HCT116 (cell line): ENCODE data around the gene CSGALNACT2. TPM values are rescaled to one million over a fixed set of nuclear protein-coding genes. Genes with fewer than 3 reads are reported as not detected.

Experiments used
- ATAC-seq: fragments of 200-7000 bp; cut with Tn5 transposase; 2 replicates; pipeline ENCODE4 v1.9.1; 2020; ENCODE audit warnings: mild to moderate bottlenecking, moderate library complexity
- BruUV-seq: library from RNA; stranded (reverse); fragments of 400-500 nt; replicated peaks from 2 replicates; lab custom pipeline; 2021; lab: Mats Ljungman, UMichigan
- CTCF ChIA-PET: fragments of 300-600 bp; sonication (Branson Sonifier 250); formaldehyde crosslinking; loops from one replicate; lab custom pipeline; 2021; ENCODE audit warnings: antibody characterized with exemption; lab: Charles Lee
- POLR2A ChIA-PET: fragments of 300-600, 350-600 bp; sonication (Branson Sonifier 250); formaldehyde crosslinking; loops from one replicate; lab custom pipeline; 2021; ENCODE audit warnings: antibody characterized with exemption; lab: Charles Lee
- RAD21 ChIA-PET, 2 experiments: fragments of 300-600 bp; sonication (Branson Sonifier 250); formaldehyde crosslinking; loops; one replicate each; lab custom pipeline; 2023; ENCODE audit warnings: low total read pairs in 2 of 2; ENCODE audit not compliant: uncharacterized antibody in 2 of 2, unreplicated experiment in 2 of 2, low non-redundant PET in 1 of 2; lab: Charles Lee
- DNase-seq: peaks from one replicate; pipeline ENCODE4 v3.0.0-alpha.2; 2010; ENCODE audit warnings: low read depth, low spot score
- H2AFZ ChIP-seq: fragments of 200-600 bp; shearing (Covaris generic), sonication (generic); 2 replicates; pipeline ENCODE4 v1.6.1; 2017; ENCODE audit warnings: low read depth, mixed run types, mixed read lengths, antibody characterized with exemption, low read length; ENCODE audit not compliant: poor library complexity, severe bottlenecking
- H3K27ac ChIP-seq: 2 replicates; pipeline ENCODE4 v1.5.1; 2012; ENCODE audit warnings: low read depth, low read length
- H3K27me3 ChIP-seq: fragments of 200-600 bp; sonication (generic); 2 replicates; pipeline ENCODE4 v1.6.1; 2016; ENCODE audit warnings: mixed run types, low read length, mixed read lengths; ENCODE audit not compliant: insufficient read depth
- H3K36me3 ChIP-seq, 2 experiments: fragments of 200-500 bp in 1 of 2; fragments of 200-600 bp in 1 of 2; sonication (Bioruptor generic) in 1 of 2; sonication (generic) in 1 of 2; 2 replicates each; pipeline versions ENCODE4 v1.5.1 to v1.6.1; 2014 to 2016; ENCODE audit warnings: low read length in 2 of 2, inconsistent platforms in 1 of 2, mixed read lengths in 1 of 2, mixed run types in 1 of 2; ENCODE audit not compliant: insufficient read depth in 2 of 2, control insufficient read depth in 1 of 2
- H3K4me1 ChIP-seq, 2 experiments: fragments of 200-600 bp in 1 of 2; sonication (generic) in 1 of 2; 2 replicates each; pipeline versions ENCODE4 v1.5.1 to v1.6.1; 2012 to 2017; ENCODE audit warnings: low read length in 2 of 2, inconsistent platforms in 1 of 2, mild to moderate bottlenecking in 1 of 2, mixed read lengths in 1 of 2, mixed run types in 1 of 2, moderate library complexity in 1 of 2; ENCODE audit not compliant: insufficient read depth in 2 of 2, control insufficient read depth in 1 of 2
- H3K4me2 ChIP-seq: fragments of 200-600 bp; sonication (generic); 2 replicates; pipeline ENCODE4 v1.6.1; 2017; ENCODE audit warnings: mixed run types, low read length, mixed read lengths
- H3K4me3 ChIP-seq, 2 experiments: fragments of 200-600 bp in 1 of 2; sonication (generic) in 1 of 2; replicated peaks in 1 of 2; 2 replicates each; pipeline ENCODE4 v1.5.1; 2011 to 2016; ENCODE audit warnings: low read length in 2 of 2, control low read depth in 1 of 2, low read depth in 1 of 2, mild to moderate bottlenecking in 1 of 2, mixed read lengths in 1 of 2, mixed run types in 1 of 2
- H3K79me2 ChIP-seq: fragments of 200-600 bp; sonication (generic); 2 replicates; pipeline ENCODE4 v1.6.1; 2017; ENCODE audit warnings: mild to moderate bottlenecking, mixed run types, low read length, moderate library complexity, mixed read lengths; ENCODE audit not compliant: insufficient read depth
- H3K9ac ChIP-seq: fragments of 200-600 bp; sonication (generic); 2 replicates; pipeline ENCODE4 v1.6.1; 2016; ENCODE audit warnings: low read length, mixed read lengths
- H3K9me2 ChIP-seq: fragments of 200-600 bp; sonication (generic), shearing (Covaris generic); 2 replicates; pipeline ENCODE4 v1.6.1; 2017; ENCODE audit warnings: mixed run types, mild to moderate bottlenecking, moderate library complexity; ENCODE audit not compliant: insufficient read depth
- H3K9me3 ChIP-seq, 2 experiments: fragments of 200-500 bp in 1 of 2; fragments of 200-600 bp in 1 of 2; sonication (Bioruptor generic) in 1 of 2; sonication (generic) in 1 of 2; 2 replicates each; pipeline ENCODE4 v1.6.1; 2014 to 2017; ENCODE audit warnings: low read length in 2 of 2, mixed read lengths in 2 of 2, inconsistent platforms in 1 of 2, low read depth in 1 of 2, mild to moderate bottlenecking in 1 of 2, mixed run types in 1 of 2, moderate library complexity in 1 of 2; ENCODE audit not compliant: control insufficient read depth in 1 of 2, insufficient read depth in 1 of 2
- H4K20me1 ChIP-seq: fragments of 200-600 bp; sonication (generic), shearing (Covaris generic); 2 replicates; pipeline ENCODE4 v1.6.1; 2017; ENCODE audit warnings: mixed run types, mild to moderate bottlenecking, moderate library complexity; ENCODE audit not compliant: insufficient read depth
- CEBPB ChIP-seq: IDR thresholded peaks from 2 replicates; pipeline ENCODE4 v1.6.1; 2012; ENCODE audit warnings: low read depth
- CTCF ChIP-seq, 3 experiments: fragments of 200-600 bp in 1 of 3; sonication (generic) in 1 of 3; IDR thresholded peaks in 2 of 3; conservative IDR thresholded peaks in 1 of 3; 2 replicates each; pipeline ENCODE4 v1.5.1; 2012 to 2017; ENCODE audit warnings: low read depth in 2 of 3, low read length in 2 of 3, antibody characterized with exemption in 1 of 3, borderline replicate concordance in 1 of 3, control low read depth in 1 of 3, mild to moderate bottlenecking in 1 of 3, mixed read lengths in 1 of 3, mixed run types in 1 of 3, moderate library complexity in 1 of 3; ENCODE audit not compliant: insufficient read depth in 1 of 3
- EGR1 ChIP-seq: IDR thresholded peaks from 2 replicates; pipeline ENCODE4 v1.6.1; 2012; ENCODE audit warnings: low read depth
- ELF1 ChIP-seq: IDR thresholded peaks from 2 replicates; pipeline ENCODE4 v1.6.1; 2012; ENCODE audit warnings: low read depth, borderline replicate concordance
- EZH2 ChIP-seq: fragments of 200-600 bp; sonication (generic); IDR thresholded peaks from 2 replicates; pipeline ENCODE4 v1.6.1; 2017; ENCODE audit warnings: antibody characterized with exemption, mixed run types
- FOSL1 ChIP-seq: IDR thresholded peaks from 2 replicates; pipeline ENCODE4 v1.6.1; 2012; ENCODE audit warnings: low read depth
- JUND ChIP-seq: IDR thresholded peaks from 2 replicates; pipeline ENCODE4 v1.6.1; 2012
- POLR2A ChIP-seq: IDR thresholded peaks from 2 replicates; pipeline ENCODE4 v1.7.0; 2011; ENCODE audit warnings: borderline replicate concordance; ENCODE audit not compliant: insufficient read depth, insufficient read length; ENCODE audit errors: extremely low read depth
- POLR2AphosphoS5 ChIP-seq: IDR thresholded peaks from 2 replicates; pipeline ENCODE4 v1.6.1; 2011; ENCODE audit warnings: mild to moderate bottlenecking, low read depth, low read length, moderate library complexity
- RAD21 ChIP-seq: IDR thresholded peaks from 2 replicates; pipeline ENCODE4 v1.6.1; 2012; ENCODE audit warnings: low read depth, mild to moderate bottlenecking
- SRF ChIP-seq: IDR thresholded peaks from 2 replicates; pipeline ENCODE4 v1.6.1; 2012; ENCODE audit warnings: low read depth
- ZFX ChIP-seq: fragments of 450-650 bp; IDR thresholded peaks from 2 replicates; pipeline ENCODE4 v1.6.1; 2017
- intact Hi-C: fragments of 100-400 bp; cut with micrococcal nuclease; formaldehyde crosslinking; loops from 2 replicates; pipeline ENCODE4 v1.10.0; 2022
- total RNA-seq: library from RNA; stranded (reverse); gene quantifications from one replicate; pipeline ENCODE4 v1.2.1, GENCODE V29; 2021; ENCODE audit not compliant: unreplicated experiment
- TF ChIP-seq, protein P1 (sequence below): IDR thresholded peaks from 2 replicates; pipeline ENCODE4 v1.6.1; 2012
- TF ChIP-seq, protein P2 (sequence below): IDR thresholded peaks from 2 replicates; pipeline ENCODE4 v1.6.1; 2012
- TF ChIP-seq, protein P3 (sequence below): IDR thresholded peaks from 2 replicates; pipeline ENCODE4 v1.6.1; 2012; ENCODE audit warnings: low read depth

The CSGALNACT2 gene
- total RNA-seq, 1 experiment from 2014 or later, result 9.9 TPM

GRCh38 chr10:43126759-43127424, 11.4 kb upstream of the CSGALNACT2 start:
- ATAC-seq (no peak), DNase-seq (no peak)
- Histone ChIP-seq H3K9me3 (no peaks in the 10 kb centered on the region), H3K79me2 (no peaks in the 10 kb centered on the region), H3K4me3 (no peak overlapping the region), H3K27me3 (no peaks in the 10 kb centered on the region), H4K20me1 (no peaks in the 10 kb centered on the region), H3K4me1 (peaks cover 10 to 14% of the 10 kb centered on the region in 2 experiments), H3K4me2 (no peak overlapping the region), H3K36me3 (no peaks in the 10 kb centered on the region), H2AFZ (no peak overlapping the region), H3K9ac (no peak overlapping the region), H3K27ac (no peak overlapping the region), H3K9me2 (no peaks in the 10 kb centered on the region)
- RAD21 ChIA-PET, result no interaction called here
- TF ChIP-seq FOSL1, result no peak
- TF ChIP-seq POLR2A, result no peak
- TF ChIP-seq, protein P1, sequence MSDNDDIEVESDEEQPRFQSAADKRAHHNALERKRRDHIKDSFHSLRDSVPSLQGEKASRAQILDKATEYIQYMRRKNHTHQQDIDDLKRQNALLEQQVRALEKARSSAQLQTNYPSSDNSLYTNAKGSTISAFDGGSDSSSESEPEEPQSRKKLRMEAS, result no peak
- no peak for TF ChIP-seq ZFX
- TF ChIP-seq, protein P2, sequence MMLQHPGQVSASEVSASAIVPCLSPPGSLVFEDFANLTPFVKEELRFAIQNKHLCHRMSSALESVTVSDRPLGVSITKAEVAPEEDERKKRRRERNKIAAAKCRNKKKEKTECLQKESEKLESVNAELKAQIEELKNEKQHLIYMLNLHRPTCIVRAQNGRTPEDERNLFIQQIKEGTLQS, result no peak
- TF ChIP-seq POLR2AphosphoS5, result no peak
- no peak for TF ChIP-seq CTCF (IDR thresholded peaks at IDR 0.05 in 2 of 3, conservative IDR thresholded peaks at IDR 0.05 in 1 of 3; ENCODE audit: borderline replicate concordance in 1 of 3, insufficient read depth in 1 of 3, low read depth in 2 of 3, low read length in 2 of 3)
- intact Hi-C loops, result no loop called here
- POLR2A ChIA-PET, result no interaction called here
- no TSS peak for BruUV-seq
- CTCF ChIA-PET, result no interaction called here

DNA sequence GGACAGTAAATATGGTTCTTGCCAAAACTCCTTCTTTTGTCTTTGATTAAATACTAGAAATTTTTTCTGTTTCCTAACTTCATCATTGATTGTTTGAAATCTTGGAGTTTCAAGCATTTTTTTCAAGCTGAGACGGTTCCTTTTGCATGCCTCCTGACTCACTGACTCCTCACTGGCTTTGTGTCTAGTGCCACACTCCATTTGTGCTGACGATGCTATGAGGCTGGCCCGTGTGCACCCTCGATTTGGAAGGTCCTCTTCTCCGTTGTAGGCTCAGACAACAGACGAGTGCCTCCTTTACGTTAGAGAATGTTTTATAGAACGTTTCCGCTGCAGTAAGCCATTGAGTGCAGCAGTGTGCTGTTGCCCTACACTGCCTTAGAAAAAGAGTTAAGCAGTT, 10.8 kb upstream of the CSGALNACT2 start:
- TF ChIP-seq EGR1 (no peak), SRF (no peak), ZFX (no peak), POLR2A (no peak), JUND (no peak), EZH2 (no peak), ELF1 (no peak), RAD21 (no peak), CEBPB (no peak), FOSL1 (no peak)
- TF ChIP-seq, protein P2, result no peak
- TF ChIP-seq, protein P3, sequence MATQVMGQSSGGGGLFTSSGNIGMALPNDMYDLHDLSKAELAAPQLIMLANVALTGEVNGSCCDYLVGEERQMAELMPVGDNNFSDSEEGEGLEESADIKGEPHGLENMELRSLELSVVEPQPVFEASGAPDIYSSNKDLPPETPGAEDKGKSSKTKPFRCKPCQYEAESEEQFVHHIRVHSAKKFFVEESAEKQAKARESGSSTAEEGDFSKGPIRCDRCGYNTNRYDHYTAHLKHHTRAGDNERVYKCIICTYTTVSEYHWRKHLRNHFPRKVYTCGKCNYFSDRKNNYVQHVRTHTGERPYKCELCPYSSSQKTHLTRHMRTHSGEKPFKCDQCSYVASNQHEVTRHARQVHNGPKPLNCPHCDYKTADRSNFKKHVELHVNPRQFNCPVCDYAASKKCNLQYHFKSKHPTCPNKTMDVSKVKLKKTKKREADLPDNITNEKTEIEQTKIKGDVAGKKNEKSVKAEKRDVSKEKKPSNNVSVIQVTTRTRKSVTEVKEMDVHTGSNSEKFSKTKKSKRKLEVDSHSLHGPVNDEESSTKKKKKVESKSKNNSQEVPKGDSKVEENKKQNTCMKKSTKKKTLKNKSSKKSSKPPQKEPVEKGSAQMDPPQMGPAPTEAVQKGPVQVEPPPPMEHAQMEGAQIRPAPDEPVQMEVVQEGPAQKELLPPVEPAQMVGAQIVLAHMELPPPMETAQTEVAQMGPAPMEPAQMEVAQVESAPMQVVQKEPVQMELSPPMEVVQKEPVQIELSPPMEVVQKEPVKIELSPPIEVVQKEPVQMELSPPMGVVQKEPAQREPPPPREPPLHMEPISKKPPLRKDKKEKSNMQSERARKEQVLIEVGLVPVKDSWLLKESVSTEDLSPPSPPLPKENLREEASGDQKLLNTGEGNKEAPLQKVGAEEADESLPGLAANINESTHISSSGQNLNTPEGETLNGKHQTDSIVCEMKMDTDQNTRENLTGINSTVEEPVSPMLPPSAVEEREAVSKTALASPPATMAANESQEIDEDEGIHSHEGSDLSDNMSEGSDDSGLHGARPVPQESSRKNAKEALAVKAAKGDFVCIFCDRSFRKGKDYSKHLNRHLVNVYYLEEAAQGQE, result no peak
- TF ChIP-seq, all 23 proteins: peak for 0
- Histone ChIP-seq H3K9me3 (no peaks in the 10 kb centered on the region), H4K20me1 (no peaks in the 10 kb centered on the region), H3K79me2 (no peaks in the 10 kb centered on the region), H3K4me1 (peaks cover 10 to 14% of the 10 kb centered on the region in 2 experiments), H2AFZ (no peak overlapping the region), H3K4me2 (no peak overlapping the region), H3K27me3 (no peaks in the 10 kb centered on the region), H3K27ac (no peak overlapping the region), H3K4me3 (no peak overlapping the region), H3K9ac (no peak overlapping the region), H3K9me2 (no peaks in the 10 kb centered on the region), H3K36me3 (no peaks in the 10 kb centered on the region)
- no TSS peak for BruUV-seq
- CTCF ChIA-PET, result no interaction called here
- DNase-seq (no peak), ATAC-seq (no peak)
- intact Hi-C loops, result no loop called here
- RAD21 ChIA-PET, result no interaction called here
- POLR2A ChIA-PET, result no interaction called here
